Kidney capillary endothelial cell (primary cell): ENCODE results near the gene KIAA0753.

ENCODE experiments used
- DNase-seq: peaks from one replicate; pipeline ENCODE4 v3.0.0-alpha.2; 2018; ENCODE audit warnings: low spot score

Gene KIAA0753

DNA sequence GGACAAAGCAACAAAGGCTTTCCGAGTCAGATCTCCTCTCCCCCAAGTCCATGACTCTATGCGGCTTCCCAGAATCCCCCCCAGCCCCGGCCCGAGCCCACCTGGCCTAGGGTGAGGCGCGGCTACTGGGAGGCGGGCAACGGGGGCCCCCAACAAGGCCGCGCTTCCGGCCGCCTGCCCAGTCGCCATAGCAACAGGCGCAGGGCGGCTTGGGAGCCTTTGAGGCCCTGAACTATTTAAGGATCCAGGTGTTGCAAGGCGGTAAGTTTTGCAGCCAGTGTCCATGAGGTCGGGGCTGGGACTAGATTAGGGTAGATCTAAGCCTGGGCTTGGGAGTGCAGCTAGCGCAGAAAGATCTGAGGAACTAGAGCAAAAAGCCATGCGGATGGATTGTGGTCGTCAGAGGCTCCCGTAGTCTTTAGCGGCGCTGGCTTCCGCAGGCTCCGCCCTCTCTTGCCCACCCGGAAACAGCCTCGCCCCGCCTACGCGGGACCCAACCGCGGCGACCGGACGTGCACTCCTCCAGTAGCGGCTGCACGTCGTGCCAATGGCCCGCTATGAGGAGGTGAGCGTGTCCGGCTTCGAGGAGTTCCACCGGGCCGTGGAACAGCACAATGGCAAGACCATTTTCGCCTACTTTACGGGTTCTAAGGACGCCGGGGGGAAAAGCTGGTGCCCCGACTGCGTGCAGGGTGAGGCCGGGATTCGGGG, at the start of gene KIAA0753, which contains the start of gene TXNDC17:
TSS of gene KIAA0753 (minus strand) at position 176 of the 711 bp plus-strand sequence. CDS start 5,608 bp downstream, outside the sequence.
TSS of gene TXNDC17 (plus strand) at position 525 of the 711 bp plus-strand sequence. CDS start at position 548, 23 bp downstream.
- DNase-seq = peak; percentile 87

DNA sequence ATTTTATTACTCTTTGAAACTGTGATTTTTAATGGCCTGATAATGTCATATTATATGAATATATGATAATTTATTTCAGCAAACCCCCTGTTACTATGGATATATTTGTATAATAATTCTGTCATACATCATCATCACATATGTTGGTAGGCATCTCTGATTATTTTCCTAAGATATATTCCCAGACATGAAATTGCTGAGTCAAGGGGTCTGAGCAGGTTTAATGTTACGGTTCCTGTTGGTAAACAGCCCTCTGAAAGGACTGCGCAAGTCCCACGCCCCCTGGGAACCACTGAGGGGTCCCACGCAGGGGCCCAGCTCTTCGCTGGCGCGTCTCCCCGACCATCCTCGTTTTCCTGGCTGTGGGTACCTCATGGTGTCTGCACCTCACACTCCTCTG, 48.4 kb upstream of the KIAA0753 start:
- no peak for DNase-seq

DNA sequence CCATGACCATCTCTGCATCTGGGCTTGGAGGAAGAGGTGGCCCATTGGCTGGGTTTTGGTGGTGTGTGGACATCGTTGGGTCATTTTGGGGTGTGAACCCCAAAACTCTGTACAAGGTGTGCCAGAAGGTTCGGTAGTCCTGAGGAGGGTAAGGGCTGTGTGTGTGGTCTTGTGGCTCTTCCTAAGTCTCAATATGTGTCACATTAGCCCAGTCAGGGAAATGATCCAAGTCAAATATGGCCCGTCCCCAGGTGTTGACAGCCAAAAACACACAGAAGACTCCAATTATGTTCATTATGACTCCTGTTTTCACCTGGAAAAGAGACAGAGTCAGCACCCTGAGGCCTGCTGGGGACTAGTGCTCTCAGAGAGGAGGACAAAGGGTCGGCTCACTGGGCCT, 45.5 kb upstream of the KIAA0753 start:
- no peak for DNase-seq

- no peak for DNase-seq
Measured at GRCh38 chr17:6684881-6685767, 44.6 kb upstream of the KIAA0753 start.

DNA sequence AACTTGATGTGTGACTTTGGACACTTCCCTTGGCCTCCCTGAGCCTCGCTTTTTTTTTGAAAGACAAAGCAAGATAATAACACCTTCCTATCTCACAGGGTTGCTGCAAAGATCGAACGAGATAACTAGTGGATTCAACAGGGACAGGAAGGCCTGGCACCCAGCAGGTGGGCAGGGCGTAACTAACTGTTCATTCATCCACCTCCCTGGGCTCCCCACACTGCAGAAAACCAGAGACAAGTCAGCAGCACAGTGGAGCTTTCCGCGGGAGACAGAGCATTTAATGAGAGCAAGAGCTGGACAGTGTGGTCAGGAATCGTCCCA, 43.9 kb upstream of the KIAA0753 start:
- no peak for DNase-seq

- no peak for DNase-seq
Measured at GRCh38 chr17:6683730-6684459, 43.4 kb upstream of the KIAA0753 start.

DNA sequence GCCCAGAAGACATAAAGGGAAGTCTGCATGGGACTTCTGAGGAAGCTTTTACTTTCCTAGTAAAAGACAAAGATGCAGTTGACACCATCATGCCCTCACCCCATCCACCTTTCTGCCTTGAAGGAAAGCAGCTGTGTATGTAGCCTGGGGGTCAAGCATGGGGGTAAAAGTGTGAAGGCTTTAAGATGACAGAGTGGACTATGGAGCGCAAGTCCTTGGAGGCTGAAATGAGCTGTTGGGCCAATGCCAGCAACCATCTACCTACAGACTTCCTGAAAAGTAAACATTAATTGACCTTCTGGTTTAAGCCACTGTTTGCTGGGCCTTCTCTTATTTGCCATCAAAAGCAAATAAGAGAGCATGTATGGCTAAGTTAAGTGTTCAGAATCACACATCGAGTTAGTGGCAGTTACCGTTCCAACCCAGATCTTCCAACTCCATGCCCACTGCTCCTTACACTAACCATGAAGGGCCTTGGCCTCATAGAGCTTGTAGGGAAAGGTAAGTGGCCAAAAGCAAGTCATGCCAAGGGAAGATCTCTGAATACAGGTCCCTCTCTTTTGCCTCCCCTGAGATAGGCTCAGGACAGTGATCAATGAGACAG, 42.7 kb upstream of the KIAA0753 start:
- DNase-seq = no peak

DNA sequence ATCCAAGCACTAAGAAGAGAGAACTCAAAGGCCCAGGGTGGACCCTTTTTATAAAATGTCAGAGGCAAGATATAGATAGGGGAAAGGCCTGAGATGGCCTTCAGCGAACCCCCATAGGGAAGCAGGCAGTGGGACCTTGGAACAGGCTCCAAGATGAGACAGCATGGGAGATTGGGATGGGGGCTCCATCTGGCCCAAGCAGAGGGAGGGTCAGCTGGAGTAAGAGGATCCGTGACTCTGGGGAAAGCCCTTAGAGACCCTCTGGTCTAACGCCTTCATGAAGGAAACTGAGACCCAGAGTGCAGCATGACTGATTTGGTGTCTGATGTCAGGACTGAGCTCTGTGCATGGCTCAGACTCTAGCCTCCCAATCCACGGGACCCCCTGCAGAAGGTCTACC, 41.8 kb upstream of the KIAA0753 start:
- no peak for DNase-seq

DNA sequence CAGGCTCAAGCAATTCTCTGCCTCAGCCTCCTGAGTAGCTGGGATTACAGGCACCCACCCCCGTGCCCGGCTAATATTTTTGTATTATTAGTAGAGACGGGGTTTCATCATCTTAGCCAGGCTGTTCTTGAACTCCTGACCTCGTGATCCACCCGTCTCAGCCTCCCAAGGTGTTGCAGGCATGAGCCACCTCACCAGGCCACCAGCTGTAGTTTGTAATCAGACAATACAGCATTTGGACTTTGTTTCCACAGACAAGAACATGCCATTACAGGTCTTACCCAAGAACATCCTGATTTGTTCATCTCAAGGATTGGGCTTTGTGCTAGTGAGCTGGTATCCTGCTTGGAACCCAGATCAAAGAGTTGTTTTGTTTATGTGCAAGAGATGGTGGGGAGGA, 41.2 kb upstream of the KIAA0753 start:
- no peak for DNase-seq

- DNase-seq = no peak
Measured at GRCh38 chr17:6681176-6681575, 40.7 kb upstream of the KIAA0753 start.

DNA sequence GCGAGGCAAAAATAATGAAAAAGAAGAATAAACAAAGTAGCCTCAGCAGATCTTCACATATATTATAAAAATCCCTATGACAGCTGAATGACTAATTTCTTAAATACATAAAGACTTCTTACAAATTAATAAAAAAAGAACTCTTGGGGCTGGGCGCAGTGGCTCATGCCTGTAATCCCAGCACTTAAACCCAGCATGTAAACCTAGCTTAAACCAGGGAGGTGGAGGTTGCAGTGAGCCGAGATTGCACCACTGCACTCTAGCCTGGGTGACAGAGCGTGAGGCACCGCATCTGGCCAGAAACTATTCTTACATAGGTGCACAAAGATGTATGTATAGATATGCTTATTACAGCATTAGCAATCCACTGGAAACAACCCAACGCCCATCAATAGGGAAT, 38.7 kb upstream of the KIAA0753 start:
- no peak for DNase-seq

- no peak for DNase-seq
Measured at GRCh38 chr17:6677946-6678345, 37.4 kb upstream of the KIAA0753 start.

DNA sequence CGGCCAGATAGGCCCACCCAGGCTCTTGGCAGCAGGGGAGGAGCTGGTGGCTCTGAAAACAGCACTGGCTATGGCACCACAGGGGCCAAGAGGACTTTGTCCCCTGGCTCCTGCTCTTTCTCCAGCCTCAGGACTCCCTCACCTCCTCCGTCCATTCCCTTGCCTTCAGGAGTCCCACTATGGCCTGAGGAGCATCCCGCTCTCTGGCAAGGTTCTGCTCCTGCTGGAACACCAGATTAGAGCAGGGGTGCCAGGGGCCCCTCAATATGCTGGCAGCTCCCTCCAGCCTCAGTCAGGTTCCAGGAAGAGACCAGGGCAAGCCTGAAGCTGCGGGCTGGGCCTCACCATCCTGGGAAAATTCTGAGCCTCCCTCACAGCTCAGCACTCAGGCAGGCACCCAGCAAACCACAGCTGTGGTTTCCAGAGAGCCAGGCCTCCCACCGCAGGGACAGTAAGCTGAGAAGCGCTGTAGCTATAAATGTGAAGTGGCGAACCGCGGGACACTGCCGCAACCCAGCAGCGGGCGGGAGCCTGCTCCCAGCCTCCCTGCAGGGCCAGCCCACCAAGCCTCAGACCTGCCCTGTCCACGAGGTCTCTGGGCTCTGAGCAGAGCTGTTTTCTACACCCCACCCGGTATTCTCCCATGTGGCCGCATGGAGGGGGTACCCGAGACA, 36.8 kb upstream of the KIAA0753 start:
- no peak for DNase-seq

GRCh38 chr17:6676802-6677157, 36.3 kb upstream of the KIAA0753 start:
- DNase-seq = no peak

- no peak for DNase-seq
Measured at GRCh38 chr17:6675201-6675825, 34.8 kb upstream of the KIAA0753 start.

DNA sequence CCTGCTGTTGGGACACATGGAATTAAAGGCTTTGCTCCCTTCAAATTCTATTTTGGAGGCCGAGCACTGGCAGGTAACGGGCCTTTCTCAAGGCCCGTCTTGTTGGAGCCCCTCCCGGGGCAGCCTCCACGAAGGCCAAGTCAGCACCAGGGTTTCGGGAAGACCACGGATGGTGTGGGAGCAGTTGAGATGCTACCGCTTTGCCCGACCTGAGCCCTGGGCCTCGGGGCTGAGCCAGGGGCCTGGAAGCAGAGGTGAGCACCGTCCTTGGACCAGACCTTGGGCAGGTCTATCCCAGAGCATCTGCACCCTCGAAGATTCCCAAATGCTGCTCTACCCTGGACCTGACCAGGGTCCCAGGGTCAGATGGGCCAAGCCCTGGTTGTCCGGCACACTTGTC, 34.1 kb upstream of the KIAA0753 start:
- no peak for DNase-seq

DNA sequence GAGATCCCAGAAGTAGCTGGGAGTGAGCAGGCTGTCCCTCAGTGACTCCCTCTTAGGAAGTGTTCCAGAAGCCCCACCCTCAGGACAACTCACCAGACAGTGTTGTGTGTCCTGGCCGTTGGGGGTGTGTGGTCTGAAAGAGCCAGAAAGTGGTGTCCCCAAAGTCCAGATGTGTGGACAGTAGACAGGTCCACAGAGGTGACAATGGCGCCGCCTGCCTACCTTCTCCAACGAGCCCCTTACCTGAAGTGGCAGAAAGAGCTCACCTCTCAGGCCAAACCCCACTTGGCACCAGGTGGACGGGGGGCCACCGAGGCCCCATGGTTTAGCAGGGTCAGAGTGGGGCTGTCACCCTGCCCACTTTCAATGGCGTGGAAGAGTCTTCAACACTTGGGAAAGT, 30.9 kb upstream of the KIAA0753 start:
- no peak for DNase-seq

DNA sequence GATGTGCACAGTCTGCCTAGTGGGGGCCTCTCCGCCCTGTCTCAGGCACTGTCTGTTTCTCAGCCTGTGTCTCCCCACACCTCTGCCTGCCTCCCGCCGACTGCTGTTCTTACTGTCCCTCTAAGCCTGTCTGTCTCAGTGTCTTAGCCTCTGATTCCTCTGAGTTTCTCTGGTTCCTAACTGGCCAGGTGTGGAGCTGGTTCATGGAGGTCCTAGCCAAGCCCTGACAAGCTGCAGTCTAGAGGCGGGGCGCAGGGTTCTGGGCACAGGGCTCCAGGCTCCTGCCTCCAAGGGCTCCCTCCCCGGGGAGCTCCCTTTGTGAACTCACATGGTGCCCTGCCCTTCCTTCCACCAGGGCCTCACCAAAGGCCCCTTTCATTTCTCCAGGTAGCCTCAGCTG, 30.5 kb upstream of the KIAA0753 start:
- no peak for DNase-seq

DNA sequence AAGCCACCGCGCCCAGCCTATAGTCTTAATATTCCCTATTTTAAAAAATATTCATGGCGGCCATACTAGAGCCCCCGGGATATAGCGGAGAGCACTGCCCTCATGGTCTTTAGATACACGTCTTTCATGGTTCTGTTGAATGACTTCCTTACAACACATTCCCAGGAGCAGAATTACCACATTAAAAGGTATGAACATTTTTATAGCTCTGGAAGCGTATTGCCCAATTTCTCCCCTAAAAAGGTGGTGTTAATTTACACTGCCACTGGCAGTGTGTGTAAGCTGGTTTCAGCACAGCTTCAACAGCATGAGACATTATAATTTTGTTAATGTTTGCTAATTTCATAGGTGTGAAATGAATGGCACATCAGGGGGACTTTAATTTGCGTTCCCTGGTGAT, 30.1 kb upstream of the KIAA0753 start:
- no peak for DNase-seq

- no peak for DNase-seq
Measured at GRCh38 chr17:6669479-6670212, 29.1 kb upstream of the KIAA0753 start.
